ENCODE measurements around the gene MINDY4. TPM values are rescaled to one million over a fixed set of nuclear protein-coding genes. Genes with fewer than 3 reads are reported as not detected.
A peak's percentile ranks its signal among the peaks of the same experiment; 100 is the strongest.

The MINDY4 gene
- total and polyA plus RNA-seq, 2 of the 4 experiments (the other 2 are of a cell fraction): 1.8 to 3.6 TPM

- DNase-seq: no peak
- Histone ChIP-seq H2BK120ac (ENCODE audit: low read depth, low read length) (peak overlapping the region; percentile 70; the same call in 1 of the 2 replicates), H3K9me3 (ENCODE audit: control insufficient read depth, insufficient read depth, low read length) (no peaks in the 10 kb centered on the region), H3K79me1 (ENCODE audit: low read depth in 1 of 2, low read length in 2 of 2) (peaks cover 5 to 25% of the 10 kb centered on the region in 2 experiments; a peak in 3 of 4 replicates), H4K5ac (ENCODE audit: low read depth, low read length) (peak overlapping the region; percentile 51), H3K27ac (ENCODE audit: insufficient read depth, low read length) (0 out of 2 replicates have a peak overlapping the region, but pooled peaks have one; percentile 26), H4K20me1 (ENCODE audit: insufficient read depth, low read length) (no peaks in the 10 kb centered on the region), H2BK15ac (ENCODE audit: low read depth, low read length) (no peak overlapping the region), H4K8ac (ENCODE audit: low read depth in 2 of 2, low read length in 2 of 2) (peak overlapping the region; percentile 88 to 92), H2AK9ac (replicated peaks; ENCODE audit: low read depth, low read length, poor library complexity) (peak overlapping the region; percentile 79), H3K4me2 (ENCODE audit: low read depth, low read length) (peak overlapping the region; percentile 75), H3K4me3 (ENCODE audit: insufficient read depth, low read depth, low read length) (peak overlapping the region; percentile 35), H3K9me1 (ENCODE audit: insufficient read depth, low read length) (peaks cover 7% of the 10 kb centered on the region), H3K27me3 (ENCODE audit: control insufficient read depth, insufficient read depth, low read length) (no peaks in the 10 kb centered on the region), H3K56ac (ENCODE audit: extremely low read depth, insufficient read depth, low read length) (peak overlapping the region; percentile 27; the same call in 1 of the 2 replicates), H3K36me3 (ENCODE audit: control insufficient read depth, insufficient read depth, low read length) (no peaks in the 10 kb centered on the region), H3K9ac (ENCODE audit: low read depth, low read length) (peak overlapping the region; percentile 53; the same call in 1 of the 2 replicates), H3K4me1 (ENCODE audit: control insufficient read depth, insufficient read depth, low read length) (0 out of 2 replicates have a peak, but pooled peaks cover 2% of the 10 kb centered on the region), H3K18ac (ENCODE audit: low read depth, low read length) (peak overlapping the region; percentile 32; the same call in 1 of the 2 replicates), H2BK5ac (ENCODE audit: low read depth, low read length, poor library complexity, severe bottlenecking) (no peak overlapping the region), H3K4ac (ENCODE audit: low read depth, low read length) (peak overlapping the region; percentile 72), H2AFZ (replicated peaks; ENCODE audit: low read length, poor library complexity) (peak overlapping the region; percentile 99), H3K14ac (replicated peaks; ENCODE audit: low read depth, low read length) (peak overlapping the region; percentile 75; the same call in 1 of the 2 replicates), H2AK5ac (ENCODE audit: low read depth, low read length) (no peak overlapping the region; the same call in 1 of the 2 replicates), H2BK20ac (ENCODE audit: low read depth, low read length) (peak overlapping the region; percentile 40; the same call in 1 of the 2 replicates), H4K91ac (ENCODE audit: insufficient read depth, low read depth, low read length) (peak overlapping the region; percentile 51), H3K23ac (ENCODE audit: low read depth, low read length) (no peak overlapping the region)
- BruUV-seq (replicated peaks): no TSS peak
- dilution Hi-C loops (cut with HindIII; ENCODE audit: low sequenced_read_pairs, unreplicated experiment) (no loop called here), in situ Hi-C loops (cut with MboI; ENCODE audit: low sequenced_read_pairs) (no loop called here), intact Hi-C loops (cut with micrococcal nuclease) (loop anchor here (1.0 kb wide), 1 partner anchor 20 kb away; no protein-coding TSS in a partner anchor)
- ChIA-PET POLR2A (ENCODE audit: unreplicated experiment) (no interaction called here), CTCF (no interaction called here)
- TF ChIP-seq SMC3 (IDR thresholded peaks at IDR 0.05; ENCODE audit: low read depth, low read length) (no peak), NFE2L2 (IDR thresholded peaks at IDR 0.05; ENCODE audit: low read depth, low read length) (no peak), MAFK (IDR thresholded peaks at IDR 0.05; ENCODE audit: low read depth, low read length) (no peak), CHD1 (IDR thresholded peaks at IDR 0.05; ENCODE audit: low read depth, low read length) (no peak)
- TF ChIP-seq, protein P1, sequence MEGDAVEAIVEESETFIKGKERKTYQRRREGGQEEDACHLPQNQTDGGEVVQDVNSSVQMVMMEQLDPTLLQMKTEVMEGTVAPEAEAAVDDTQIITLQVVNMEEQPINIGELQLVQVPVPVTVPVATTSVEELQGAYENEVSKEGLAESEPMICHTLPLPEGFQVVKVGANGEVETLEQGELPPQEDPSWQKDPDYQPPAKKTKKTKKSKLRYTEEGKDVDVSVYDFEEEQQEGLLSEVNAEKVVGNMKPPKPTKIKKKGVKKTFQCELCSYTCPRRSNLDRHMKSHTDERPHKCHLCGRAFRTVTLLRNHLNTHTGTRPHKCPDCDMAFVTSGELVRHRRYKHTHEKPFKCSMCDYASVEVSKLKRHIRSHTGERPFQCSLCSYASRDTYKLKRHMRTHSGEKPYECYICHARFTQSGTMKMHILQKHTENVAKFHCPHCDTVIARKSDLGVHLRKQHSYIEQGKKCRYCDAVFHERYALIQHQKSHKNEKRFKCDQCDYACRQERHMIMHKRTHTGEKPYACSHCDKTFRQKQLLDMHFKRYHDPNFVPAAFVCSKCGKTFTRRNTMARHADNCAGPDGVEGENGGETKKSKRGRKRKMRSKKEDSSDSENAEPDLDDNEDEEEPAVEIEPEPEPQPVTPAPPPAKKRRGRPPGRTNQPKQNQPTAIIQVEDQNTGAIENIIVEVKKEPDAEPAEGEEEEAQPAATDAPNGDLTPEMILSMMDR (conservative IDR thresholded peaks at IDR 0.05; ENCODE audit: low read depth, low read length): no peak
- no peak for ATAC-seq (ENCODE audit: low read depth)
- WGBS, 2 experiments (ENCODE audit: extremely low coverage in 2 of 2, insufficient read length in 1 of 2): 25% methylated on average over 1 of the region's 9 CpGs; no CpG with 5 or more reads in 1 of the 2 experiments
These were observed 408 bp upstream of the MINDY4 start for GRCh38 chr7:30770845-30771173.

Measured in IMR-90 (cell line).